Measurements from ENCODE around the gene SLC1A4. TPM values are rescaled to one million over a fixed set of nuclear protein-coding genes. Genes with fewer than 3 reads are reported as not detected.

The SLC1A4 gene
- total RNA-seq, 3 donors from 2014 or later, result 9.1 to 31.5 (median 11.4) TPM

DNA sequence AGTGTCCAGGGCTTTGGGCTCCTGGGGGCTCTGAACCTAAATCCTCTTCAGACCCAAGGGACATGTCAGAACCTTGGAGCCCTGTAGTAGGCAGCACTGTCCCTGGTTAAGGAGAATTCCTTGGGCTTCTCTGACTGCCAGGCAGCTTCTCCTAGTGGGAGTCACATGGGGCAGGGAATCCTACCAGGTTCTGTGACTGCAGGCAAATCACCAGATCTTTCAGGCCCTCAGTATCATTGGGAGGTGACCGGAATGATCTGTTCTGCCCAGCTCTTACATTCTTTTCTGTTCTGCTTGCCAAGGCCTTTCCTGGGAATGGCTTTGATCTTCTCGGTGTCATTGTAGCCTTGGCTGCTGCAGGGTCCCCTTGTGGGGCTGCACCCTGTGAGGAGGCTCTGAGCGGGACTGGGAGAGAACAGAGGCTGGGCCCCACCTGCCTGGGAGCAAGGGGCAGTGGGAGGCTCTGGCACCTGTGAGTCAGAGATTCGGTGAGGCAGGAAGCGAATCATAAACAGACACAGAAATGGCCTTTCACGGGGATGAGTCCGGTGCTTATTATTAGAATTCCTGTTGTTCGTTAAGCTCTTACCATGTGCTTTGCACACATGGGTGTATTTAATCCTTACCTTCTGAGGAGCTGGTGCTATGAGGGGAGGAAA is 81.1 kb downstream of the SLC1A4 start:
- H3K36me3 ChIP-seq, result no peaks in the 10 kb centered on the region
- TF ChIP-seq, protein P1, sequence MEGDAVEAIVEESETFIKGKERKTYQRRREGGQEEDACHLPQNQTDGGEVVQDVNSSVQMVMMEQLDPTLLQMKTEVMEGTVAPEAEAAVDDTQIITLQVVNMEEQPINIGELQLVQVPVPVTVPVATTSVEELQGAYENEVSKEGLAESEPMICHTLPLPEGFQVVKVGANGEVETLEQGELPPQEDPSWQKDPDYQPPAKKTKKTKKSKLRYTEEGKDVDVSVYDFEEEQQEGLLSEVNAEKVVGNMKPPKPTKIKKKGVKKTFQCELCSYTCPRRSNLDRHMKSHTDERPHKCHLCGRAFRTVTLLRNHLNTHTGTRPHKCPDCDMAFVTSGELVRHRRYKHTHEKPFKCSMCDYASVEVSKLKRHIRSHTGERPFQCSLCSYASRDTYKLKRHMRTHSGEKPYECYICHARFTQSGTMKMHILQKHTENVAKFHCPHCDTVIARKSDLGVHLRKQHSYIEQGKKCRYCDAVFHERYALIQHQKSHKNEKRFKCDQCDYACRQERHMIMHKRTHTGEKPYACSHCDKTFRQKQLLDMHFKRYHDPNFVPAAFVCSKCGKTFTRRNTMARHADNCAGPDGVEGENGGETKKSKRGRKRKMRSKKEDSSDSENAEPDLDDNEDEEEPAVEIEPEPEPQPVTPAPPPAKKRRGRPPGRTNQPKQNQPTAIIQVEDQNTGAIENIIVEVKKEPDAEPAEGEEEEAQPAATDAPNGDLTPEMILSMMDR (IDR thresholded peaks at IDR 0.05), result peak in 1 of 3 donors; percentile 27
- TF ChIP-seq POLR2AphosphoS5 (IDR thresholded peaks at IDR 0.05), result no peak
- no peaks in the 10 kb centered on the region for H3K27me3 ChIP-seq
- H3K9me3 ChIP-seq, result no peaks in the 10 kb centered on the region
- intact Hi-C loops (cut with DNase I; ENCODE audit: low total_unique reads), result no loop called here
- no peak overlapping the region for H3K4me3 ChIP-seq
- H3K27ac ChIP-seq, result peak overlapping the region; percentile 77 to 82
- H3K4me1 ChIP-seq, result peaks cover 8 to 27% of the 10 kb centered on the region in 2 donors
- peak in 1 of 2 donors; percentile 53 for DNase-seq (ENCODE audit: low spot score in 2 of 2)

DNA sequence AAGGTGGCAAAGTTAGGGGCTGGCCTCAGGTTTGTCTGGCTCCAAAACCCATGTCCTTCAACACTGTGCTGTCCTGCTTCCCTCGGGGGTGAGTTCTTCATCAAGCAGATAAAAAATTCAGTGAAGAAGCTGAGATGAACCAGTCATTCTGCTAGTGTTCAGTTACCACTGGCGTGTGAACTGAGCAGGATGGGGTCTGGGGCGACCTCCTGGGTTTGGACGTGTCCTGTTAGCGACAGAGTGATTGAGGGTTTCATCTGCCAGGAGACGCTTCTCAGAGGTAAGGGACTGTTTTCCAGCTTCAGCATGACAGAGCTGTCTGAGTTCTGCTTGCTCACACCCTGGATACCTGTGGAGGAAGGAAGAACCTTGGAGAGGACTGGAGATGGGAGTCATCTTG is 81.7 kb downstream of the SLC1A4 start:
- no peaks in the 10 kb centered on the region for H3K36me3 ChIP-seq

DNA sequence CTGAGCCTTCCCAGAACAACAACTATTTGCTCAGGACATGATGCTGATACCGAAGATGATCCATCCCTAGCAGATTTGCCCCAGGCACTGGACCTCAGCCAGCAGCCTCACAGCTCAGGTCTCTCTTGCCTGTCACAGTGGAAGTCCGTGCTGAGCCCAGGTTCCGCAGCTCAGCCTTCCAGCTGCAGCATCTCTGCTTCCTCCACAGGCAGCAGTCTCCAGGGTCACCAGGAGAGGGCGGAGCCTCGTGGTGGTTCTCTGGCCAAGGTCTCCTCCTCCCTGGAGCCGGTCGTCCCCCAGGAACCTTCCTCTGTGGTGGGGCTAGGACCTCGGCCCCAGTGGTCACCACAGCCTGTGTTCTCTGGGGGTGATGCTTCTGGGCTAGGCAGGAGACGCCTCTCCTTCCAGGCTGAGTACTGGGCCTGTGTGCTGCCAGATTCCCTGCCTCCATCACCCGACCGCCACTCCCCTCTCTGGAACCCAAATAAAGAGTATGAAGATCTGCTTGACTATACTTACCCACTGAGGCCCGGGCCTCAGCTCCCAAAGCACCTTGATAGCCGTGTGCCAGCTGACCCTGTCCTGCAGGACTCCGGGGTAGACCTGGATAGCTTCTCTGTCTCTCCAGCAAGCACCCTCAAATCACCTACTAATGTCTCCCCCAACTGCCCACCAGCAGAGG is 82.4 kb downstream of the SLC1A4 start:
- H3K36me3 ChIP-seq, result no peaks in the 10 kb centered on the region
- H3K27me3 ChIP-seq, result no peaks in the 10 kb centered on the region
- no peak for DNase-seq (ENCODE audit: low spot score in 2 of 2)
- no peak overlapping the region for H3K4me3 ChIP-seq
- TF ChIP-seq POLR2AphosphoS5 (IDR thresholded peaks at IDR 0.05), result no peak
- TF ChIP-seq, protein P1 (IDR thresholded peaks at IDR 0.05), result peak in 1 of 3 donors; percentile 12
- H3K27ac ChIP-seq, result peak overlapping the region; percentile 43 to 54
- intact Hi-C loops (cut with DNase I; ENCODE audit: low total_unique reads), result no loop called here
- H3K9me3 ChIP-seq, result no peaks in the 10 kb centered on the region
- H3K4me1 ChIP-seq, result peaks cover 8 to 33% of the 10 kb centered on the region in 2 donors

More for the DNA sequence above, 81.7 kb downstream of the SLC1A4 start:
- intact Hi-C loops (cut with DNase I; ENCODE audit: low total_unique reads), result no loop called here
- Histone ChIP-seq H3K4me3 (no peak overlapping the region), H3K27ac (peak overlapping the region; percentile 77 to 82), H3K4me1 (peaks cover 8 to 29% of the 10 kb centered on the region in 2 donors), H3K27me3 (no peaks in the 10 kb centered on the region), H3K9me3 (no peaks in the 10 kb centered on the region)
- DNase-seq (ENCODE audit: low spot score in 2 of 2), result no peak
- no peak for TF ChIP-seq POLR2AphosphoS5 (IDR thresholded peaks at IDR 0.05)
- TF ChIP-seq POLR2A (IDR thresholded peaks at IDR 0.05), result no peak
- TF ChIP-seq, protein P1 (IDR thresholded peaks at IDR 0.05), result no peak

DNA sequence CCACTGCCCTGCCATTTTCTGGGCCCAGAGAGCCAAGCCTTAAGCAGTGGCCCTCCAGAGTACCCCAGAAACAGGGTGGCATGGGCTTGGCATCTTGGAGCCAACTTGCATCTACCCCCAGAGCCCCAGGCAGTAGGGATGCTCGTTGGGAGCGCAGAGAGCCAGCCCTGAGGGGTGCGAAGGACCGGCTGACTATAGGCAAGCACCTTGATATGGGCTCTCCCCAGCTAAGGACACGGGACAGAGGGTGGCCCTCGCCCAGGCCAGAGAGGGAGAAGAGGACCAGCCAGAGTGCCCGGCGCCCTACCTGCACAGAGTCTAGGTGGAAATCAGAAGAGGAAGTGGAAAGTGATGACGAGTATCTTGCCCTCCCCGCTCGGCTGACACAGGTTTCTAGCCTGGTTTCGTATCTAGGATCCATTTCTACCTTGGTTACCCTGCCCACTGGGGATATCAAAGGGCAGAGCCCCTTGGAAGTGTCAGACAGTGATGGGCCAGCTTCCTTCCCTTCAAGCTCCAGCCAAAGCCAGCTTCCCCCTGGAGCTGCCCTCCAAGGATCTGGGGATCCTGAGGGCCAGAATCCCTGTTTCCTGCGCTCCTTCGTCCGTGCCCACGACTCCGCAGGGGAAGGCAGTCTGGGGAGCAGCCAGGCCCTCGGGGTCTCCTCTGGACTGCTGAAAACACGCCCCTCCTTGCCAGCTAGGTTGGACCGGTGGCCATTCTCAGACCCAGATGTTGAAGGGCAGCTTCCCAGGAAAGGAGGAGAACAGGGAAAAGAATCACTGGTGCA is 83.2 kb downstream of the SLC1A4 start:
- H3K9me3 ChIP-seq, result no peaks in the 10 kb centered on the region
- DNase-seq (ENCODE audit: low spot score in 2 of 2), result no peak
- no peak overlapping the region for H3K4me3 ChIP-seq
- H3K27me3 ChIP-seq, result no peaks in the 10 kb centered on the region
- H3K27ac ChIP-seq, result peak overlapping the region; percentile 43 to 54
- H3K36me3 ChIP-seq, result no peaks in the 10 kb centered on the region
- TF ChIP-seq POLR2AphosphoS5 (IDR thresholded peaks at IDR 0.05) (no peak), POLR2A (IDR thresholded peaks at IDR 0.05) (no peak)
- TF ChIP-seq, protein P1 (IDR thresholded peaks at IDR 0.05), result no peak
- peaks cover 8 to 32% of the 10 kb centered on the region in 2 donors for H3K4me1 ChIP-seq
- intact Hi-C loops (cut with DNase I; ENCODE audit: low total_unique reads), result no loop called here

Other genes starting within 250 kb of the SLC1A4 start
- gene CEP68, start 67.0 kb downstream of the SLC1A4 start, total RNA-seq, result 10 to 100 TPM; 23.3 to 32.2 (median 25.0) TPM
- 100 to 1,000 TPM in 1 of 3 donors, 10 to 100 TPM in 2; 86.1 to 107 (median 89.5) TPM for gene RAB1A, start 140.7 kb downstream of the SLC1A4 start, total RNA-seq
- gene ACTR2, start 238.4 kb downstream of the SLC1A4 start, total RNA-seq, result 10 to 100 TPM; 74.7 to 98.4 (median 75.1) TPM

Data from breast epithelium (tissue), 4 donors.